Measurements from ENCODE around the gene FAM221B.
A peak's percentile ranks its signal among the peaks of the same experiment; 100 is the strongest.

The FAM221B gene

GRCh38 chr9:35790025-35790384, 38.5 kb downstream of the FAM221B start:
- no peak for DNase-seq

- DNase-seq = no peak
These were observed 39.0 kb downstream of the FAM221B start for GRCh38 chr9:35789541-35789940.

GRCh38 chr9:35783418-35783817, 45.1 kb downstream of the FAM221B start:
- no peak for DNase-seq

GRCh38 chr9:35781066-35781465, 47.5 kb downstream of the FAM221B start:
- DNase-seq = no peak

- DNase-seq = no peak
These were observed 50.0 kb downstream of the FAM221B start for GRCh38 chr9:35778496-35778895.

- DNase-seq = no peak
These were observed 52.5 kb downstream of the FAM221B start for GRCh38 chr9:35776018-35776417.

- peak; percentile 70 for DNase-seq
These were observed 53.5 kb downstream of the FAM221B start for GRCh38 chr9:35774907-35775635.

GRCh38 chr9:35771943-35772342, 56.6 kb downstream of the FAM221B start:
- DNase-seq = no peak

- DNase-seq = no peak
These were observed 57.0 kb downstream of the FAM221B start for GRCh38 chr9:35771534-35771933.

GRCh38 chr9:35771075-35771433, 57.5 kb downstream of the FAM221B start:
- no peak for DNase-seq

- no peak for DNase-seq
These were observed 58.8 kb downstream of the FAM221B start for GRCh38 chr9:35769763-35770162.

GRCh38 chr9:35767458-35767857, 61.1 kb downstream of the FAM221B start:
- no peak for DNase-seq

GRCh38 chr9:35766997-35767396, 61.5 kb downstream of the FAM221B start:
- DNase-seq = no peak
